Tongue (tissue), 2 donors: Measurements from ENCODE around the gene ADCY2. TPM values are rescaled to one million over a fixed set of nuclear protein-coding genes. Genes with fewer than 3 reads are reported as not detected.
A peak's percentile ranks its signal among the peaks of the same experiment; 100 is the strongest.

Experiments used
- DNase-seq: peaks from one replicate; pipeline ENCODE4 v3.0.0-alpha.2; 2015
- total RNA-seq: library from RNA; depleted of rRNA; stranded (reverse); fragments of >200 nt; gene quantifications from one replicate; pipeline ENCODE4 v1.2.3, GENCODE V29; 2014

Gene ADCY2
- total RNA-seq, 1 donor from 2014 or later: 41.3 TPM

- DNase-seq: no peak
Observed at GRCh38 chr5:7844901-7845300, 449.0 kb downstream of the ADCY2 start.

GRCh38 chr5:7845557-7845956 lies 449.6 kb downstream of the ADCY2 start:
- no peak for DNase-seq

- DNase-seq: no peak
Observed at GRCh38 chr5:7846327-7846726, 450.4 kb downstream of the ADCY2 start.

GRCh38 chr5:7848296-7848695 lies 452.4 kb downstream of the ADCY2 start:
- DNase-seq: peak; percentile 54

- DNase-seq: peak; percentile 47
Observed at GRCh38 chr5:7849681-7850394, 453.9 kb downstream of the ADCY2 start.

GRCh38 chr5:7850395-7851239 lies 454.7 kb downstream of the ADCY2 start, which contains the start of gene CFAP90:
CFAP90 (minus strand) TSS chr5:7851133; CDS start chr5:7851021, 112 bp downstream.
- peak; percentile 83 for DNase-seq

- no peak for DNase-seq
Observed at GRCh38 chr5:7851240-7851592, 455.3 kb downstream of the ADCY2 start.

- no peak for DNase-seq
Observed at GRCh38 chr5:7851617-7852289, 455.8 kb downstream of the ADCY2 start.

- DNase-seq: no peak
Observed at GRCh38 chr5:7852542-7852941, 456.6 kb downstream of the ADCY2 start.

GRCh38 chr5:7852988-7853387 lies 457.1 kb downstream of the ADCY2 start:
- DNase-seq: no peak

GRCh38 chr5:7855611-7856010 lies 459.7 kb downstream of the ADCY2 start:
- no peak for DNase-seq

- DNase-seq: peak; percentile 53
Observed at GRCh38 chr5:7856855-7857254, 460.9 kb downstream of the ADCY2 start.

- DNase-seq: no peak
Observed at GRCh38 chr5:7857361-7857760, 461.4 kb downstream of the ADCY2 start.

- no peak for DNase-seq
Observed at GRCh38 chr5:7857926-7858632, 462.1 kb downstream of the ADCY2 start.

- DNase-seq: no peak
Observed at GRCh38 chr5:7866196-7866595, 470.3 kb downstream of the ADCY2 start.

GRCh38 chr5:7867260-7867659 lies 471.3 kb downstream of the ADCY2 start:
- DNase-seq: no peak

GRCh38 chr5:7868427-7868772 lies 472.5 kb downstream of the ADCY2 start:
- no peak for DNase-seq

- peak; percentile 97 for DNase-seq
Observed at GRCh38 chr5:7868773-7869473, 473.0 kb downstream of the ADCY2 start, which contains the start of the genes FASTKD3 and MTRR. FASTKD3 (minus strand) TSS chr5:7869031; CDS start chr5:7868083, 948 bp downstream. MTRR (plus strand) TSS chr5:7869148; CDS start chr5:7870795, 1,647 bp downstream.

GRCh38 chr5:7869474-7870136 lies 473.7 kb downstream of the ADCY2 start:
- DNase-seq: peak; percentile 19

GRCh38 chr5:7871653-7872052 lies 475.7 kb downstream of the ADCY2 start:
- no peak for DNase-seq
